IMR-90 (cell line): ENCODE data around the gene FOXO6. TPM values are rescaled to one million over a fixed set of nuclear protein-coding genes. Genes with fewer than 3 reads are reported as not detected.

ENCODE experiments used
- ATAC-seq: fragments of 200-7000 bp; cut with Tn5 transposase; 2 replicates; pipeline ENCODE4 v1.9.1; 2020; ENCODE audit warnings: low read depth, mild to moderate bottlenecking, moderate library complexity
- BruUV-seq: library from RNA; stranded (reverse); fragments of 400-500 nt; replicated peaks from 2 replicates; lab custom pipeline; 2021; lab: Mats Ljungman, UMichigan
- CTCF ChIA-PET: fragments of 300-600 bp; formaldehyde crosslinking; extraction: SDS; loops from one replicate; lab custom pipeline; 2021; ENCODE audit warnings: antibody characterized with exemption; lab: Yijun Ruan, JAX
- POLR2A ChIA-PET: fragments of 300-600 bp; sonication (Branson Sonifier 250); formaldehyde crosslinking; loops from one replicate; lab custom pipeline; 2022; ENCODE audit warnings: antibody characterized with exemption; ENCODE audit not compliant: unreplicated experiment; lab: Charles Lee
- DNase-seq: peaks from one replicate; pipeline ENCODE4 v3.0.0; 2013
- H2AFZ ChIP-seq: replicated peaks from 2 replicates; pipeline ENCODE3; 2013; ENCODE audit warnings: low read length, mild to moderate bottlenecking; ENCODE audit not compliant: poor library complexity
- H2AK5ac ChIP-seq: 2 replicates; pipeline ENCODE4 v1.6.1; 2013; ENCODE audit warnings: low read depth, low read length, inconsistent platforms
- H2AK9ac ChIP-seq: replicated peaks from 2 replicates; pipeline ENCODE3; 2013; ENCODE audit warnings: mild to moderate bottlenecking, low read depth, low read length, moderate library complexity; ENCODE audit not compliant: poor library complexity
- H2BK120ac ChIP-seq: 2 replicates; pipeline ENCODE4 v1.6.1; 2013; ENCODE audit warnings: low read depth, low read length, inconsistent platforms
- H2BK15ac ChIP-seq: 3 replicates; pipeline ENCODE4 v1.6.1; 2013; ENCODE audit warnings: low read depth, low read length, inconsistent platforms
- H2BK20ac ChIP-seq: 2 replicates; pipeline ENCODE4 v1.6.1; 2013; ENCODE audit warnings: low read depth, mild to moderate bottlenecking, inconsistent platforms, low read length, moderate library complexity
- H2BK5ac ChIP-seq: 2 replicates; pipeline ENCODE4 v1.6.1; 2013; ENCODE audit warnings: mild to moderate bottlenecking, low read depth, low read length, inconsistent platforms; ENCODE audit not compliant: poor library complexity, severe bottlenecking
- H3K14ac ChIP-seq: replicated peaks from 2 replicates; pipeline ENCODE4 v1.6.1; 2013; ENCODE audit warnings: low read depth, low read length, inconsistent platforms
- H3K18ac ChIP-seq: 2 replicates; pipeline ENCODE4 v1.6.1; 2013; ENCODE audit warnings: low read depth, low read length, control low read depth
- H3K23ac ChIP-seq: 2 replicates; pipeline ENCODE4 v1.6.1; 2013; ENCODE audit warnings: low read depth, low read length, inconsistent platforms
- H3K27ac ChIP-seq: 2 replicates; pipeline ENCODE4 v1.5.1; 2013; ENCODE audit warnings: mild to moderate bottlenecking, control low read depth, low read length; ENCODE audit not compliant: insufficient read depth
- H3K27me3 ChIP-seq: 2 replicates; pipeline ENCODE4 v1.6.1; 2013; ENCODE audit warnings: low read length; ENCODE audit not compliant: control insufficient read depth, insufficient read depth
- H3K36me3 ChIP-seq: 2 replicates; pipeline ENCODE4 v1.6.1; 2013; ENCODE audit warnings: low read length, mixed read lengths; ENCODE audit not compliant: control insufficient read depth, insufficient read depth
- H3K4ac ChIP-seq: 2 replicates; pipeline ENCODE4 v1.6.1; 2013; ENCODE audit warnings: low read depth, low read length, inconsistent platforms
- H3K4me1 ChIP-seq: 2 replicates; pipeline ENCODE4 v1.6.1; 2013; ENCODE audit warnings: low read length, mixed read lengths; ENCODE audit not compliant: control insufficient read depth, insufficient read depth
- H3K4me2 ChIP-seq: 2 replicates; pipeline ENCODE4 v1.6.1; 2013; ENCODE audit warnings: low read depth, mild to moderate bottlenecking, control low read depth, low read length, moderate library complexity
- H3K4me3 ChIP-seq: 2 replicates; pipeline ENCODE4 v1.5.1; 2013; ENCODE audit warnings: low read depth, mild to moderate bottlenecking, control low read depth, low read length, moderate library complexity; ENCODE audit not compliant: insufficient read depth
- H3K56ac ChIP-seq: 2 replicates; pipeline ENCODE4 v1.6.1; 2013; ENCODE audit warnings: low read length, inconsistent platforms; ENCODE audit not compliant: insufficient read depth; ENCODE audit errors: extremely low read depth
- H3K79me1 ChIP-seq, 2 experiments: 2 replicates each; pipeline ENCODE4 v1.6.1; 2013; ENCODE audit warnings: low read length in 2 of 2, inconsistent platforms in 1 of 2, low read depth in 1 of 2
- H3K9ac ChIP-seq: 2 replicates; pipeline ENCODE4 v1.6.1; 2013; ENCODE audit warnings: low read depth, low read length, control low read depth
- H3K9me1 ChIP-seq: 2 replicates; pipeline ENCODE4 v1.6.1; 2013; ENCODE audit warnings: low read length, inconsistent platforms; ENCODE audit not compliant: insufficient read depth
- H3K9me3 ChIP-seq: 2 replicates; pipeline ENCODE4 v1.6.1; 2013; ENCODE audit warnings: low read length; ENCODE audit not compliant: control insufficient read depth, insufficient read depth
- H4K20me1 ChIP-seq: 2 replicates; pipeline ENCODE4 v1.6.1; 2013; ENCODE audit warnings: low read length, inconsistent platforms; ENCODE audit not compliant: insufficient read depth
- H4K5ac ChIP-seq: 2 replicates; pipeline ENCODE4 v1.6.1; 2013; ENCODE audit warnings: mild to moderate bottlenecking, low read depth, low read length, control low read depth
- H4K8ac ChIP-seq, 2 experiments: 2 replicates each; pipeline ENCODE4 v1.6.1; 2013; ENCODE audit warnings: low read depth in 2 of 2, low read length in 2 of 2, control low read depth in 1 of 2, inconsistent platforms in 1 of 2
- H4K91ac ChIP-seq: 2 replicates; pipeline ENCODE4 v1.6.1; 2013; ENCODE audit warnings: low read depth, low read length, inconsistent platforms; ENCODE audit not compliant: insufficient read depth
- BHLHE40 ChIP-seq: fragments of 150-350 bp; IDR thresholded peaks from 2 replicates; pipeline ENCODE4 v1.6.1; 2016; ENCODE audit warnings: mild to moderate bottlenecking, low read depth, low read length
- CEBPB ChIP-seq: IDR thresholded peaks from 2 replicates; pipeline ENCODE4 v1.6.1; 2012; ENCODE audit warnings: low read depth, low read length, improper control_type of control experiment
- CHD1 ChIP-seq: IDR thresholded peaks from 2 replicates; pipeline ENCODE4 v1.6.1; 2012; ENCODE audit warnings: low read depth, low read length, improper control_type of control experiment
- MAFK ChIP-seq: IDR thresholded peaks from 2 replicates; pipeline ENCODE4 v1.6.1; 2012; ENCODE audit warnings: low read depth, low read length, improper control_type of control experiment
- MXI1 ChIP-seq: IDR thresholded peaks from 2 replicates; pipeline ENCODE4 v1.6.1; 2012; ENCODE audit warnings: low read depth, mild to moderate bottlenecking, low read length, moderate library complexity, borderline replicate concordance
- RAD21 ChIP-seq: IDR thresholded peaks from 2 replicates; pipeline ENCODE4 v1.6.1; 2012; ENCODE audit warnings: low read length, improper control_type of control experiment
- RCOR1 ChIP-seq: IDR thresholded peaks from 2 replicates; pipeline ENCODE4 v1.6.1; 2012; ENCODE audit warnings: mild to moderate bottlenecking, low read length, improper control_type of control experiment; ENCODE audit not compliant: insufficient replicate concordance
- RFX5 ChIP-seq: IDR thresholded peaks from 2 replicates; pipeline ENCODE4 v1.8.0; 2012; ENCODE audit warnings: low read depth, mild to moderate bottlenecking, low read length, moderate library complexity
- SMC3 ChIP-seq: fragments of 150-350 bp; IDR thresholded peaks from 2 replicates; pipeline ENCODE4 v1.6.1; 2016; ENCODE audit warnings: low read depth, mild to moderate bottlenecking, antibody characterized with exemption, low read length, moderate library complexity
- USF2 ChIP-seq: fragments of 150-350 bp; IDR thresholded peaks from 2 replicates; pipeline ENCODE4 v1.6.1; 2017; ENCODE audit warnings: mild to moderate bottlenecking, antibody characterized with exemption, low read length, low read depth
- WGBS, 2 experiments: methylation state at CpG; one replicate each; pipeline versions ENCODE4 v1.1.5 to v1.1.7; 2013; ENCODE audit warnings: missing lambda C conversion rate in 2 of 2; ENCODE audit not compliant: insufficient read length in 1 of 2; ENCODE audit errors: extremely low coverage in 2 of 2; 5-methylcytosine and 5-hydroxymethylcytosine counted together
- dilution Hi-C: fragments of 300-500 bp; cut with HindIII; formaldehyde crosslinking; loops from one replicate; pipeline ENCODE4 v1.14.3; 2018; ENCODE audit warnings: low sequenced_read_pairs; ENCODE audit not compliant: unreplicated experiment
- in situ Hi-C: fragments of 300-500 bp; cut with MboI; formaldehyde crosslinking; loops from 3 replicates; pipeline ENCODE4 v1.14.3; 2019; ENCODE audit warnings: low sequenced_read_pairs, inconsistent platforms, mixed read lengths
- intact Hi-C: fragments of 100-400 bp; cut with micrococcal nuclease; formaldehyde crosslinking; loops from 2 replicates; pipeline ENCODE4 v1.10.0; 2022
- polyA plus RNA-seq, 3 experiments: library from polyadenylated mRNA; depleted of rRNA; stranded (reverse); fragments of >200 nt; gene quantifications; 2 replicates each; pipeline ENCODE4 v1.2.3, GENCODE V29; 2012; ENCODE audit warnings: low replicate concordance in 1 of 3
- total RNA-seq: library from RNA; depleted of rRNA; stranded (reverse); fragments of >200 nt; gene quantifications from 2 replicates; pipeline ENCODE4 v1.2.3, GENCODE V29; 2012

The FOXO6 gene
- total and polyA plus RNA-seq, 2 of the 4 experiments (the other 2 are of a cell fraction): not detected

GRCh38 chr1:41373373-41373772, 12.1 kb downstream of the FOXO6 start:
- intact Hi-C loops (no loop called here), dilution Hi-C loops (no loop called here), in situ Hi-C loops (no loop called here)
- no peak overlapping the region for H3K23ac ChIP-seq
- POLR2A ChIA-PET: no interaction called here
- no peak overlapping the region for H3K4ac ChIP-seq
- H4K5ac ChIP-seq: no peak overlapping the region
- H3K36me3 ChIP-seq: no peaks in the 10 kb centered on the region
- no peak overlapping the region for H3K18ac ChIP-seq
- CTCF ChIA-PET: no interaction called here
- H2AFZ ChIP-seq: no peak overlapping the region
- BruUV-seq: no TSS peak
- H3K14ac ChIP-seq: no peak overlapping the region
- no peak overlapping the region for H2BK5ac ChIP-seq
- H2AK5ac ChIP-seq: no peak overlapping the region
- no peak overlapping the region for H3K27ac ChIP-seq
- TF ChIP-seq RCOR1 (no peak), USF2 (no peak), MAFK (no peak), RAD21 (no peak), CEBPB (no peak), CHD1 (no peak), RFX5 (no peak), BHLHE40 (no peak), MXI1 (no peak), SMC3 (no peak)
- H2BK15ac ChIP-seq: no peak overlapping the region
- no peaks in the 10 kb centered on the region for H3K79me1 ChIP-seq
- H3K9ac ChIP-seq: no peak overlapping the region
- DNase-seq (no peak), ATAC-seq (no peak)
- no peak overlapping the region for H3K4me2 ChIP-seq
- no peak overlapping the region for H3K56ac ChIP-seq
- WGBS, 2 experiments: 60% methylated on average over 1 of the region's 6 CpGs; no CpG with 5 or more reads in 1 of the 2 experiments
- no peaks in the 10 kb centered on the region for H4K20me1 ChIP-seq
- H4K91ac ChIP-seq: no peak overlapping the region
- H3K4me1 ChIP-seq: no peaks in the 10 kb centered on the region
- no peak overlapping the region for H3K4me3 ChIP-seq
- no peak overlapping the region for H2BK120ac ChIP-seq
- no peak overlapping the region for H2AK9ac ChIP-seq
- H3K9me1 ChIP-seq: no peaks in the 10 kb centered on the region; the same call in 1 of the 2 replicates
- no peak overlapping the region for H2BK20ac ChIP-seq
- no peaks in the 10 kb centered on the region for H3K9me3 ChIP-seq
- H3K27me3 ChIP-seq: peaks cover 57% of the 10 kb centered on the region
- H4K8ac ChIP-seq: no peak overlapping the region
